Right lobe of liver (tissue), 4 donors: ENCODE data around the gene ARL2.

Source experiments
- CTCF ChIP-seq, 4 donors: fragments of 200-600 bp in 3 of 4; fragments of 450-650 bp in 1 of 4; IDR thresholded peaks; one replicate each; pipeline versions ENCODE4 v1.5.1 to v1.8.0; 2016 to 2022; ENCODE audit warnings: antibody characterized with exemption in 4 of 4, mild to moderate bottlenecking in 2 of 4
- POLR2A ChIP-seq: fragments of 450-650 bp; IDR thresholded peaks from one replicate; pipeline ENCODE4 v1.6.1; 2017; ENCODE audit warnings: antibody characterized with exemption, mild to moderate bottlenecking
- donor health status: DM: no; HTN: no; CAD: no.
- donor health status: DM: no; HTN: no; CAD: no.
- donor health status: DM: no; HTN: yes; CAD: no.

GRCh38 chr11:65035579-65035978, 21.6 kb downstream of the ARL2 start:
- TF ChIP-seq POLR2A, result no peak
- no peak for TF ChIP-seq CTCF (IDR thresholded peaks at IDR 0.05)
